Fibroblast of lung (primary cell): ENCODE data around the gene ST6GAL1.

Experiments
- CTCF ChIP-seq, 2 donors: IDR thresholded peaks in 1 of 2; conservative IDR thresholded peaks in 1 of 2; 1 replicate in 1 of 2; 2 replicates in 1 of 2; pipeline ENCODE4 v1.5.1; 2011 to 2012; ENCODE audit warnings: low read length in 2 of 2, control low read depth in 1 of 2, inconsistent platforms in 1 of 2, low read depth in 1 of 2, mild to moderate bottlenecking in 1 of 2
- EZH2 ChIP-seq: IDR thresholded peaks from 2 replicates; pipeline ENCODE4 v1.5.1; 2012; ENCODE audit warnings: low read length, control low read depth, mild to moderate bottlenecking; ENCODE audit errors: missing control alignments

GRCh38 chr3:186953011-186953487 lies 22.7 kb downstream of the ST6GAL1 start:
- TF ChIP-seq CTCF (conservative IDR thresholded peaks at IDR 0.05 in 1 of 2, IDR thresholded peaks at IDR 0.05 in 1 of 2; ENCODE audit: low read depth in 1 of 2, low read length in 2 of 2) (no peak), EZH2 (no peak)
